ENCODE data around the gene LCN10.
A peak's percentile ranks its signal among the peaks of the same experiment; 100 is the strongest.

Gene LCN10

DNA sequence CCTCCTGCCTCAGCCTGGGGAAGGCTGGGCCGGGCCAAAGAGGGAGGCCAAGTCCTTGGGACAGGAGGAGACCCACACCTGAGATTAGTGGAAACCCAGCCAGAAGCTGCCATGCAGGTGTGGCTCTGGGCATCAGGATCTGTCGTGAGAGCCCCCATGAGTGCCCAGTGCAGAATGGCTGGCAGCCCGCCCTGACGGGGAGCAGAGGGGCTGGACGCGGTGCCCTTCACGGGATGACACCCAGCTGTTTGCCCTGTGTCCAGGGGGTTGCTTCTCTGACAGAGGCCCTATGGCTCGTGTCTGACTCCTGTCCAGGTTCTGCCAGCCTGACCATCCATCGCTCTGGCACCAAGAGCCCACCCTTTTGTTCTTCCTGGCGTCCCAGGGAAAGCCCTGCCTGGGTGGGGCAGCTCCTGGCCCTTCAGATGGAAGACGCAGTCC, 21.8 kb downstream of the LCN10 start:
- Histone ChIP-seq H3K36me3 (ENCODE audit: insufficient read depth, low read depth, low read length) (peaks cover 36% of the 10 kb centered on the region), H3K9ac (ENCODE audit: low read depth, low read length) (no peak overlapping the region)

DNA sequence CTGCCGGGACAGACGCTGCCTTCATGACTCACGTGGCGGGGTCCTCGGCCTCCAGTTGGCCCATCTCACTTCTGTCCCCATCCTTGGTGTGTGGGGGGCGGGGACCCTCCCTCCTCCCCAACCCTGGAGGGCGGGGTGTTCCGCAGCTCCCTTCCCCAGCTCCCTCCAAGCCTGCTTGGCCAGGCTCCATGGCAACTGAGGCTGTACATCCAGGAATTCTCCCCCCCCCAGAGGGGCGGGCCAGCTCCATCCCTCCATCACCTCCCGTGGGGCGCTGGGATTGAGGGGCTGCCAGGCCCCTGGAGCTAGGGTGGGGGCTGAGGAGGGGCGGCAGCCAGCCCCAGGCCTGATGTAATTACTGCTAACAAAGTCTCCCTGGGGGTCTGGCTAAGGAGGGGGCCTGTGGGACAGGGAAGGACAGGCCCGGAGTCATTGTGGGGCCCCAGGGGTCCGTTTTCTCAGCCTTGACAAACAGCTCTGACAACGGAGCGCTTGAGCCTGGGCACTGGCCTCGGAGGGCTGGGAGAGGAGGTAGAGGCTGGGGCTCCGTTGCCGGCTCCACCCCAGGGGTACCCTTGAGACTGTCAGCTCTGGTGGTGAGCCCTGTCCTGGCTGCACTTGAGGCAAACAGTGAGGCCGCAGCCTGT, 22.4 kb downstream of the LCN10 start:
- Histone ChIP-seq H3K27me3 (ENCODE audit: insufficient read depth, low read length) (no peaks in the 10 kb centered on the region), H3K4me3 (ENCODE audit: low read length) (no peak overlapping the region), H3K36me3 (ENCODE audit: insufficient read depth, low read depth, low read length) (peaks cover 30% of the 10 kb centered on the region), H3K9ac (ENCODE audit: low read depth, low read length) (no peak overlapping the region), H3K9me3 (ENCODE audit: insufficient read depth, low read depth, low read length) (no peaks in the 10 kb centered on the region), H3K4me1 (ENCODE audit: insufficient read depth, low read length) (no peaks in the 10 kb centered on the region), H3K27ac (ENCODE audit: low read length) (no peak overlapping the region)

More for the DNA sequence above, 21.8 kb downstream of the LCN10 start:
- Histone ChIP-seq H3K27ac (ENCODE audit: low read length) (no peak overlapping the region), H3K9me3 (ENCODE audit: insufficient read depth, low read depth, low read length) (no peaks in the 10 kb centered on the region), H3K27me3 (ENCODE audit: insufficient read depth, low read length) (no peaks in the 10 kb centered on the region), H3K4me1 (ENCODE audit: insufficient read depth, low read length) (peaks cover 3% of the 10 kb centered on the region; the same call in 1 of the 2 replicates), H3K4me3 (ENCODE audit: low read length) (no peak overlapping the region)

- Histone ChIP-seq H3K9ac (ENCODE audit: low read depth, low read length) (no peak overlapping the region), H3K4me3 (ENCODE audit: low read length) (no peak overlapping the region), H3K36me3 (ENCODE audit: insufficient read depth, low read depth, low read length) (peaks cover 20% of the 10 kb centered on the region), H3K4me1 (ENCODE audit: insufficient read depth, low read length) (no peaks in the 10 kb centered on the region), H3K27me3 (ENCODE audit: insufficient read depth, low read length) (no peaks in the 10 kb centered on the region), H3K9me3 (ENCODE audit: insufficient read depth, low read depth, low read length) (no peaks in the 10 kb centered on the region), H3K27ac (ENCODE audit: low read length) (no peak overlapping the region)
Measured at GRCh38 chr9:136719195-136719880, 23.4 kb downstream of the LCN10 start.

DNA sequence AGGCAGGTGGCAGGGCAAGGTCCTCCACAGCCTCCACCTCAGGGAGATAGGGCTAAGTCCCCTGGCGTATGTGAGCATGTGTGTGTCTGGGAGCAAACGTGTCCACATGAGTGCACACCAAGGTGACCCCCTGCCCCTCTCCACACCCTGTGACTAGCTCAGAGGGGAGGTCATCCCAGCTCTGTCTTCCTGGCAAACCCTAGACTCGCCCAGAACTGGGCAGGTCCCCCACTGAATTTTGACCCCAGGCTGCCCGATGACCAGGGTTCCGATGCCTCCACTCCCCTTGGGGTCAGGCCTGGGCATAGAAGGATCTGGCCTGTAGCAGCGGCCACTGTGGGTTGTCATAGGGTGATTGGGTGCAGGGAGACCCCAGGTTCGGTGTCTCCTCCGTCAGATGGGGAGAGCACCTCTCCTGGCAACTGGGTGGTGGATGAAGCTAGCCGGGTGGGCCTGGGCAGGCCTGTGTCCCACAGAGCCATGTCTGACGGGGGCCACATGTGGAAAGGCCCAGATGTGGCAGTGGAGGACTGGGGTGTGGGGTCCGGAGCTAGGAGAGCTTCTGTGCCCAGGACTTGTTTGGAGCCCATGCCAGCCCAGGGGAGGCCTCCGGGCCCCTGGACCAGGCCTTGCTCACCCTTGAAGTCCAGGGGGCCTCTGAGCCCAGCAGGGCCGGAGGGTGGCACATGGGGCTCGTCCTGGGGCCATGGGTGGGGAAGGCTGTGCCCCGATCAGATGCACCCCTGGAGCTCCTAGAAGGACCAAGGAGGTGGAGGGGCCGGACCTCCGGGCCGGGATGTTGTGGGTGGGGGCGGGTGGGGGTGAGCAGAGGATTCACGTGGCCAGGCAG, 24.2 kb downstream of the LCN10 start:
- Histone ChIP-seq H3K4me1 (ENCODE audit: insufficient read depth, low read length) (no peaks in the 10 kb centered on the region; the same call in 1 of the 2 replicates), H3K9me3 (ENCODE audit: insufficient read depth, low read depth, low read length) (no peaks in the 10 kb centered on the region), H3K9ac (ENCODE audit: low read depth, low read length) (no peak overlapping the region), H3K27ac (ENCODE audit: low read length) (no peak overlapping the region), H3K4me3 (ENCODE audit: low read length) (no peak overlapping the region), H3K36me3 (ENCODE audit: insufficient read depth, low read depth, low read length) (peaks cover 12% of the 10 kb centered on the region), H3K27me3 (ENCODE audit: insufficient read depth, low read length) (no peaks in the 10 kb centered on the region)

DNA sequence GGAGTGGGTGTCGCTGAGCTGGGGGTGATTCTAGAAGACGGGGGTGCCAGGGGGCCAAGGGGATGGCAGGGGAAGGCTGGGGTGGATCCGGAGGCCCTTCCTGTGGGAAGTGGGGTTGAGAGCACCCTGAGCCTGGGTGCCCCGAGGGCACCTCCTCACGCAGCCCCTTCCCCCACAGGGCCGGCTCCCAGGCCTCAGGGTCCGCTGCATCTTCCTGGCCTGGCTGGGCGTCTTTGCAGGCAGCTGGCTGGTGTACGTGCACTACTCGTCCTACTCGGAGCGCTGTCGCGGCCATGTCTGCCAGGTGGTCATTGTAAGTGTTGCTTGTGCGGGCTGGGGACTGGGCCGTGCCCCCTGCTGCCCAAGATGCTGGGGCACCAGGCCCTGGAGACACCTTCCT, 25.3 kb downstream of the LCN10 start:
- Histone ChIP-seq H3K9ac (ENCODE audit: low read depth, low read length) (no peak overlapping the region), H3K4me1 (ENCODE audit: insufficient read depth, low read length) (no peaks in the 10 kb centered on the region; the same call in 1 of the 2 replicates), H3K36me3 (ENCODE audit: insufficient read depth, low read depth, low read length) (peaks cover under 1% of the 10 kb centered on the region; the same call in 1 of the 2 replicates), H3K27ac (ENCODE audit: low read length) (no peak overlapping the region), H3K4me3 (ENCODE audit: low read length) (no peak overlapping the region), H3K27me3 (ENCODE audit: insufficient read depth, low read length) (no peaks in the 10 kb centered on the region), H3K9me3 (ENCODE audit: insufficient read depth, low read depth, low read length) (no peaks in the 10 kb centered on the region)

DNA sequence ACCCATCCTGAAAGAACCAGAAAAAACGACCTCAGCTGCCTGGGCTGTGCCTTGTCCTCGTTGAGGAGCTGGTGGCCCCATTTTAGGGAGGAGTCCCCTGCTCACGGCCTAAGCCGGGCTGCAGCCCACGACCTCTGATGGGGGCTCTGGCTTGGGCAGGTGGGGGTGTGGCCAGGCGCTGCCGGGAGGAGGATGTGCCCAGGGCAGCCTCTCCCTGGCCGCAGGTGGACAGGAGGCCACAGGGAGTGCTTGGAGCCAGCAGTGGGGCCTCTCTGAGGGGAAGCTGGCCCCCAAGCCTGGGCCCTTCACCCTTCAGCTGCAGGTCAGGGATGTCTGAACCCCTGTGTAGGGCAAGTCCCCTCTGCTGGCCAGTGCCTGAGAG, 27.9 kb downstream of the LCN10 start:
- H3K4me3 ChIP-seq (ENCODE audit: low read length), result no peak overlapping the region
- H3K36me3 ChIP-seq (ENCODE audit: insufficient read depth, low read depth, low read length), result no peaks in the 10 kb centered on the region; the same call in 1 of the 2 replicates
- no peaks in the 10 kb centered on the region; the same call in 1 of the 2 replicates for H3K4me1 ChIP-seq (ENCODE audit: insufficient read depth, low read length)
- no peak overlapping the region for H3K9ac ChIP-seq (ENCODE audit: low read depth, low read length)
- H3K9me3 ChIP-seq (ENCODE audit: insufficient read depth, low read depth, low read length), result no peaks in the 10 kb centered on the region
- no peak overlapping the region for H3K27ac ChIP-seq (ENCODE audit: low read length)
- peaks cover 17% of the 10 kb centered on the region; the same call in 1 of the 2 replicates for H3K27me3 ChIP-seq (ENCODE audit: insufficient read depth, low read length)

- Histone ChIP-seq H3K9ac (ENCODE audit: low read depth, low read length) (no peak overlapping the region), H3K9me3 (ENCODE audit: insufficient read depth, low read depth, low read length) (no peaks in the 10 kb centered on the region), H3K27ac (ENCODE audit: low read length) (no peak overlapping the region), H3K27me3 (ENCODE audit: insufficient read depth, low read length) (peaks cover 17% of the 10 kb centered on the region; the same call in 1 of the 2 replicates), H3K4me3 (ENCODE audit: low read length) (no peak overlapping the region), H3K4me1 (ENCODE audit: insufficient read depth, low read length) (no peaks in the 10 kb centered on the region; the same call in 1 of the 2 replicates), H3K36me3 (ENCODE audit: insufficient read depth, low read depth, low read length) (no peaks in the 10 kb centered on the region; the same call in 1 of the 2 replicates)
Measured at GRCh38 chr9:136714096-136714892, 28.4 kb downstream of the LCN10 start.

DNA sequence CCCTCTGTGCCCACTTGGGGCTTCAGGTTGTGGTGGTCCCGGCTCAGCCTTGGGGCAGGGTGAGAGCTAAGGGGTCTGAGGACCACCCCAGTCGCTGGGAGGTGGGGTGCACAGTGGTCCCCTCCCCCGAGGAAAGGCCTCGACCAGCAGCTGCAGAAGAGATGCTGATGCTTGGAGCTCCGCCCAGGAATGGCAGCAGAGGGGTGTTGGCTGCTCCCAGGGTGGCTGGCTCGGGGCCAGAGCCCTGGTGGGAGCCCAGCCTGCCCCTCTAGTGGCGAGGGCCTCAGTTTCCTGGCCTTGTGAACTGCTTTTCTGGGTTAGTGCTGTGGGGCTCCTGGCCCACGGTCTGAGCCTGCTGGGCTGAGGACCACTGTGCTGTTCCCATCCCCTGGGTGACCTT, 29.2 kb downstream of the LCN10 start:
- no peaks in the 10 kb centered on the region; the same call in 1 of the 2 replicates for H3K4me1 ChIP-seq (ENCODE audit: insufficient read depth, low read length)
- H3K27ac ChIP-seq (ENCODE audit: low read length), result no peak overlapping the region
- no peaks in the 10 kb centered on the region; the same call in 1 of the 2 replicates for H3K36me3 ChIP-seq (ENCODE audit: insufficient read depth, low read depth, low read length)
- H3K27me3 ChIP-seq (ENCODE audit: insufficient read depth, low read length), result peaks cover 17% of the 10 kb centered on the region; the same call in 1 of the 2 replicates
- H3K4me3 ChIP-seq (ENCODE audit: low read length), result peak overlapping the region; percentile 75
- no peaks in the 10 kb centered on the region for H3K9me3 ChIP-seq (ENCODE audit: insufficient read depth, low read depth, low read length)
- H3K9ac ChIP-seq (ENCODE audit: low read depth, low read length), result peak overlapping the region; percentile 64; the same call in 1 of the 2 replicates

DNA sequence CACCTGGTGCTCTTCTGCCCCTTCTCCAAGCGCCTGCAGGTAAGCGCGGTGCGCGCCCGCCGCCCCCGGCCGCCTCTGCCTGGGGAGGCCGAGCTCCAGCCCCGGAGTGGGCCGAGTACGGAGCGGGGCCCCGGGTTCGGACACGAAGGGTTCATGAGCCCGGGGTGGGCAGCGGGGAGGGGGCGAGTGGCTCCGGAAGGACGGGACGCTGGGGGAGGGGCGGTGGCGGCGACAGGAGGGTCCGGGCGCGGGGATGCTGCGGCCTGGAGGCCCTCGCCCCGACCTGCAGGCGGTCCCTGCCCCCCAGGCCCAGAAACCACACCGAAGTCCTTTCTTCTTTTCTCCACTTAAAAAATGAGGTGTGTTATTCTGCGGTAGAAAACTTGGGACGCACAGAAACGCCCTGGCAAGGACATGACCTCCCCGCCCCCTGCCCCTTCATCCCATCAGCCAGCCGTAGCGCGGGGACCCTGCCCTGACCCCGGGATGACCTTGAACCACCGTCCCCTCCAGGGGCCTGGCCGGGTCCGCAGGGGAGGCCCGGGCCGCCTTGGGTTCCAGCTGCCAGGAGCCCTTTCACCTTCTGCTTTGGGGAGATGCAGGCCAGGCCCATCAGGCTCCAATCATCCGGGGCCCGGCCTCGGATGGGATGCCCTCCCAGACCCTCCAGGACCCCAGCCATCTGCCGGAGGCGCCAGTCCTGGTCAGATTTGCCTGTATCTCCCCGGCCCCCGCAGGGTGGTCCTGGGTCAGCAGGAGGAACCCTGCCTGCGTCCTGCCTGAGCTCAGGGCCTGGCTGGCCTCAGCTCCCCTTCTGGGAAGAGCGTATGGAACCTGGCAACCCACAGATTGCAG, 29.8 kb downstream of the LCN10 start:
- peak overlapping the region; percentile 75 for H3K4me3 ChIP-seq (ENCODE audit: low read length)
- H3K27ac ChIP-seq (ENCODE audit: low read length), result no peak overlapping the region
- H3K9ac ChIP-seq (ENCODE audit: low read depth, low read length), result peak overlapping the region; percentile 64; the same call in 1 of the 2 replicates
- peaks cover 17% of the 10 kb centered on the region; the same call in 1 of the 2 replicates for H3K27me3 ChIP-seq (ENCODE audit: insufficient read depth, low read length)
- H3K4me1 ChIP-seq (ENCODE audit: insufficient read depth, low read length), result no peaks in the 10 kb centered on the region; the same call in 1 of the 2 replicates
- H3K9me3 ChIP-seq (ENCODE audit: insufficient read depth, low read depth, low read length), result no peaks in the 10 kb centered on the region
- no peaks in the 10 kb centered on the region; the same call in 1 of the 2 replicates for H3K36me3 ChIP-seq (ENCODE audit: insufficient read depth, low read depth, low read length)

All from iPS-20b (cell line).